ENCODE measurements around the gene TBR1.

TBR1 gene

DNA sequence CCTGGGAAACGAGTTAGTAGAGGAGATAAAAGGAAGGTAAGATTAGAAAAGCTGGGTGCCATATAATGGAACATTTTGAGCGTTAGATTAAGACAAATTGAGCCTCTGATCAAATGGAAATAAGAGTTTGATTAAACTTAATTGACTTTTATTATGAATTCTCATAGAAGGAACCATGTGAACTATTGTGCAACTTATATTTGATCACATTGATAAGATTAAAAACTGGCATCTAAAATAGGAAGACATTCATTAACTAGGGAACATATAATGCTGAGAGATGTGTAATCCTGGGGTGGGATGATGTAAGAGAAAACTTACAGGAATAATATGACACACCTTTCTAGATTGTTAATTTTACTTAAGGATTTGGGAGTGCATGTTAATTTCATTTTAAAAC lies 22.5 kb downstream of the TBR1 start:
- TF ChIP-seq, protein P1, sequence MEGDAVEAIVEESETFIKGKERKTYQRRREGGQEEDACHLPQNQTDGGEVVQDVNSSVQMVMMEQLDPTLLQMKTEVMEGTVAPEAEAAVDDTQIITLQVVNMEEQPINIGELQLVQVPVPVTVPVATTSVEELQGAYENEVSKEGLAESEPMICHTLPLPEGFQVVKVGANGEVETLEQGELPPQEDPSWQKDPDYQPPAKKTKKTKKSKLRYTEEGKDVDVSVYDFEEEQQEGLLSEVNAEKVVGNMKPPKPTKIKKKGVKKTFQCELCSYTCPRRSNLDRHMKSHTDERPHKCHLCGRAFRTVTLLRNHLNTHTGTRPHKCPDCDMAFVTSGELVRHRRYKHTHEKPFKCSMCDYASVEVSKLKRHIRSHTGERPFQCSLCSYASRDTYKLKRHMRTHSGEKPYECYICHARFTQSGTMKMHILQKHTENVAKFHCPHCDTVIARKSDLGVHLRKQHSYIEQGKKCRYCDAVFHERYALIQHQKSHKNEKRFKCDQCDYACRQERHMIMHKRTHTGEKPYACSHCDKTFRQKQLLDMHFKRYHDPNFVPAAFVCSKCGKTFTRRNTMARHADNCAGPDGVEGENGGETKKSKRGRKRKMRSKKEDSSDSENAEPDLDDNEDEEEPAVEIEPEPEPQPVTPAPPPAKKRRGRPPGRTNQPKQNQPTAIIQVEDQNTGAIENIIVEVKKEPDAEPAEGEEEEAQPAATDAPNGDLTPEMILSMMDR (IDR thresholded peaks at IDR 0.05; ENCODE audit: low read depth, low read length), result no peak
- DNase-seq (ENCODE audit: low read depth in 2 of 2), result no peak
- no peak overlapping the region for H3K4me3 ChIP-seq (replicated peaks in 1 of 2; ENCODE audit: low read depth in 2 of 2, low read length in 2 of 2)

DNA sequence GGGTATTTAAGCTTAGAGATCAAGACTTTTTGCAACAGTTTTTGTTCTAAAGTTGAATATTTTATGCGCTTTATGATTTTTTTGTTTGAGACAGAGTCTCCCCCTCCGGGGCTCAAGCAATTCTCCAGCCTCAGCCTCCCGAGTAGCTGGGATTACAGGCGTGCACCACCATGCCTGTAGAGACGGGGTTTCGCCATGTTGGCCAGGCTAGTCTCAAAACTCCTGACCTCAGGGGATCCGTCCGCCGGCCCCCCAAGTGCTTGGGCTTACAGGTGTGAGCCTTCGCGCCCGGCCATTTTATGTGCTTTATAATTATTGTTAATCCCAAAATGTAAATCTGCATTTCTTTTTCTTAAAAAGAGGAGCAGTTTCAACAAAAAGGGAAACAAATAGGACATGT lies 29.0 kb downstream of the TBR1 start:
- no peak for DNase-seq (ENCODE audit: low read depth in 2 of 2)
- no peak overlapping the region for H3K4me3 ChIP-seq (replicated peaks in 1 of 2; ENCODE audit: low read depth in 2 of 2, low read length in 2 of 2)
- TF ChIP-seq, protein P1 (IDR thresholded peaks at IDR 0.05; ENCODE audit: low read depth, low read length), result no peak

- TF ChIP-seq, protein P1 (IDR thresholded peaks at IDR 0.05; ENCODE audit: low read depth, low read length), result no peak
- DNase-seq (ENCODE audit: low read depth in 2 of 2), result no peak
- no peak overlapping the region for H3K4me3 ChIP-seq (replicated peaks in 1 of 2; ENCODE audit: low read depth in 2 of 2, low read length in 2 of 2)
These were observed 32.3 kb downstream of the TBR1 start for GRCh38 chr2:161448431-161448830.

- H3K4me3 ChIP-seq (replicated peaks in 1 of 2; ENCODE audit: low read depth in 2 of 2, low read length in 2 of 2), result no peak overlapping the region
- TF ChIP-seq, protein P1 (IDR thresholded peaks at IDR 0.05; ENCODE audit: low read depth, low read length), result no peak
- no peak for DNase-seq (ENCODE audit: low read depth in 2 of 2)
These were observed 55.5 kb downstream of the TBR1 start for GRCh38 chr2:161471631-161472030.

DNA sequence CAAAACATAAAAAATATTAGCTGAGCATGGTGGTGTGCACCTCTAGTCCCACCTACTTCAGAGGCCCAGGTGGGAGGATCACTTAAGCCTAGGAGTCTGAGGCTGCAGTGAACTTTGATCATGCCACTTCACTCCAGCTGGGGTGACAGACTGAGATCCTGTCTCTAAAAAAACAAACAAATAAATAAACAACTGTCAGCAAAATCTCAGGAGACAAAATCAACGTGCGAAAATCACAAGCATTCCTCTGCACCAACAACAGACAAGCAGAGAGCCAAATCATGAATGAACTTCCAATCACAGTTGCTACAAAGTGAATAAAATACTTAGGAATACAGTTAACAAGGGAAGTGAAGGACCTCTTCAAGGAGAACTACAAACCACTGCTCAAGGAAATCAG lies 58.8 kb downstream of the TBR1 start:
- DNase-seq (ENCODE audit: low read depth in 2 of 2), result no peak
- H3K4me3 ChIP-seq (replicated peaks in 1 of 2; ENCODE audit: low read depth in 2 of 2, low read length in 2 of 2), result no peak overlapping the region
- TF ChIP-seq, protein P1 (IDR thresholded peaks at IDR 0.05; ENCODE audit: low read depth, low read length), result no peak
